Endothelial cell of umbilical vein (primary cell): Measurements from ENCODE around the gene B4GALT7.

Experiments used
- EZH2 ChIP-seq: IDR thresholded peaks from 2 replicates; pipeline ENCODE4 v1.6.1; 2012; ENCODE audit warnings: borderline replicate concordance, low read depth, mild to moderate bottlenecking, moderate library complexity, low read length, inconsistent platforms; ENCODE audit not compliant: severe bottlenecking
- TF ChIP-seq, protein P1 (sequence below), 2 donors: IDR thresholded peaks; 1 replicate in 1 of 2; 2 replicates in 1 of 2; pipeline ENCODE4 v1.5.1; 2011; ENCODE audit warnings: low read length in 2 of 2, mild to moderate bottlenecking in 2 of 2, moderate library complexity in 2 of 2, control low read depth in 1 of 2, inconsistent platforms in 1 of 2, low read depth in 1 of 2; ENCODE audit not compliant: insufficient read depth in 1 of 2; ENCODE audit errors: extremely low read depth in 1 of 2

- TF ChIP-seq, protein P1, sequence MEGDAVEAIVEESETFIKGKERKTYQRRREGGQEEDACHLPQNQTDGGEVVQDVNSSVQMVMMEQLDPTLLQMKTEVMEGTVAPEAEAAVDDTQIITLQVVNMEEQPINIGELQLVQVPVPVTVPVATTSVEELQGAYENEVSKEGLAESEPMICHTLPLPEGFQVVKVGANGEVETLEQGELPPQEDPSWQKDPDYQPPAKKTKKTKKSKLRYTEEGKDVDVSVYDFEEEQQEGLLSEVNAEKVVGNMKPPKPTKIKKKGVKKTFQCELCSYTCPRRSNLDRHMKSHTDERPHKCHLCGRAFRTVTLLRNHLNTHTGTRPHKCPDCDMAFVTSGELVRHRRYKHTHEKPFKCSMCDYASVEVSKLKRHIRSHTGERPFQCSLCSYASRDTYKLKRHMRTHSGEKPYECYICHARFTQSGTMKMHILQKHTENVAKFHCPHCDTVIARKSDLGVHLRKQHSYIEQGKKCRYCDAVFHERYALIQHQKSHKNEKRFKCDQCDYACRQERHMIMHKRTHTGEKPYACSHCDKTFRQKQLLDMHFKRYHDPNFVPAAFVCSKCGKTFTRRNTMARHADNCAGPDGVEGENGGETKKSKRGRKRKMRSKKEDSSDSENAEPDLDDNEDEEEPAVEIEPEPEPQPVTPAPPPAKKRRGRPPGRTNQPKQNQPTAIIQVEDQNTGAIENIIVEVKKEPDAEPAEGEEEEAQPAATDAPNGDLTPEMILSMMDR (IDR thresholded peaks at IDR 0.05; ENCODE audit: extremely low read depth in 1 of 2, insufficient read depth in 1 of 2, low read depth in 1 of 2, low read length in 2 of 2) = no peak
- TF ChIP-seq EZH2 = no peak
Measured at GRCh38 chr5:177601577-177602457, 1.9 kb downstream of the B4GALT7 start.
